Glutamatergic neuron (in vitro differentiated cells): Measurements from ENCODE around the gene SSU72. TPM values are rescaled to one million over a fixed set of nuclear protein-coding genes. Genes with fewer than 3 reads are reported as not detected.

Experiments used
- DNase-seq: peaks from one replicate; pipeline ENCODE4 v3.0.0; 2022
- H3K27ac Mint-ChIP-seq: one replicate; pipeline ENCODE4 v1.8.0; 2020; ENCODE audit warnings: mild to moderate bottlenecking, mixed read lengths, inconsistent platforms; ENCODE audit not compliant: unreplicated experiment
- H3K27me3 Mint-ChIP-seq: one replicate; pipeline ENCODE4 v1.8.0; 2020; ENCODE audit warnings: mild to moderate bottlenecking, moderate library complexity, mixed read lengths, inconsistent platforms; ENCODE audit not compliant: unreplicated experiment
- H3K36me3 Mint-ChIP-seq: one replicate; pipeline ENCODE4 v1.8.0; 2020; ENCODE audit warnings: mild to moderate bottlenecking, mixed read lengths, inconsistent platforms; ENCODE audit not compliant: unreplicated experiment
- H3K4me1 Mint-ChIP-seq: one replicate; pipeline ENCODE4 v1.8.0; 2020; ENCODE audit warnings: mild to moderate bottlenecking, low read depth, mixed read lengths, inconsistent platforms; ENCODE audit not compliant: unreplicated experiment
- H3K4me3 Mint-ChIP-seq: one replicate; pipeline ENCODE4 v1.8.0; 2020; ENCODE audit warnings: mild to moderate bottlenecking, mixed read lengths, inconsistent platforms; ENCODE audit not compliant: unreplicated experiment
- H3K9me3 Mint-ChIP-seq: one replicate; pipeline ENCODE4 v1.8.0; 2020; ENCODE audit warnings: mild to moderate bottlenecking, moderate library complexity, mixed read lengths, inconsistent platforms; ENCODE audit not compliant: unreplicated experiment
- total RNA-seq: library from RNA; stranded (reverse); fragmentation: NEBNext Ultra II Directional; extraction: Animal tissue kit (Norgen Biotek cat#: 25700); gene quantifications from one replicate; pipeline ENCODE4 v1.2.1, GENCODE V29; 2021; ENCODE audit not compliant: unreplicated experiment
- TF ChIP-seq, protein P1 (sequence below): fragments of 200-600 bp; sonication (generic); IDR thresholded peaks from one replicate; pipeline ENCODE4 v1.5.0; 2021; ENCODE audit not compliant: partially characterized antibody, unreplicated experiment

SSU72 gene
- total RNA-seq, 1 donor from 2014 or later: 123 TPM

DNA sequence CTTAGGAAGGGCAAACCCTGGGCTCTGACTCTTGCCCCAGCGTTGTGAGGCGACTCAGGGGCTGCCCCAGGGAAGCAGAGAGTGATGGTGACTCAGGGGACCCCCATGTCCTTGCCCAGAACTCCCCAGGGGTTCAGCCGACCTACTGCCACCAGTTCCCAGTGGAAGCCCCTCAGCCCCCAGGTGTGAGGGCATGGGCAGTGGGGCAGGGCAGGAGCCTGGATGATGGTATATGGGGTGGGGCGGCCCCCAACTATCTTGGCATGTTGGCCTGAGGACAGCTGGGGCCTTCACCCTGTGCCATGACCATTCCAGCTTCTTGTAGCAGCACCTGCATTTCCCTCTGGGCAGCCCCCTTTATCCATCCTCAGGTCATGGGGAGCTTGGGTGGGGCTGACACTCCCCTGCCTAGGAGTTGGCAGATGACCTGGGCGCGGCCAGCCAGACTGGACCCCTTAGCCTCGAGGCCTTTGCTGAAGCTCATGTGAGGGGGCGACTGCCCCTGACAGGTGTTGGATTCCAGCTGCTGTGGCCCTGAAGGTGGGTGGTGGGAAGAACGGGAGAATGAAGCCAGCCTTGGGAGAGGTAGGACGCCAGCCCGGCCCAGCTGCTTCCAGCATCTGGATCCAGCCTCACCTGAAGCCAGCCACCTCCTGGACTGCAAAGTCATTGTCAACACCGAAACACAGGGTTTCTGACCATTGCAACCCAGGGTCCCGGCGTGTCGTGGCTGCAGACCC lies 27.1 kb upstream of the SSU72 start:
- Mint-ChIP-seq H3K27ac (no peak overlapping the region), H3K4me1 (no peaks in the 10 kb centered on the region), H3K4me3 (no peak overlapping the region), H3K27me3 (peaks cover 6% of the 10 kb centered on the region), H3K36me3 (no peaks in the 10 kb centered on the region), H3K9me3 (no peaks in the 10 kb centered on the region)
- TF ChIP-seq, protein P1, sequence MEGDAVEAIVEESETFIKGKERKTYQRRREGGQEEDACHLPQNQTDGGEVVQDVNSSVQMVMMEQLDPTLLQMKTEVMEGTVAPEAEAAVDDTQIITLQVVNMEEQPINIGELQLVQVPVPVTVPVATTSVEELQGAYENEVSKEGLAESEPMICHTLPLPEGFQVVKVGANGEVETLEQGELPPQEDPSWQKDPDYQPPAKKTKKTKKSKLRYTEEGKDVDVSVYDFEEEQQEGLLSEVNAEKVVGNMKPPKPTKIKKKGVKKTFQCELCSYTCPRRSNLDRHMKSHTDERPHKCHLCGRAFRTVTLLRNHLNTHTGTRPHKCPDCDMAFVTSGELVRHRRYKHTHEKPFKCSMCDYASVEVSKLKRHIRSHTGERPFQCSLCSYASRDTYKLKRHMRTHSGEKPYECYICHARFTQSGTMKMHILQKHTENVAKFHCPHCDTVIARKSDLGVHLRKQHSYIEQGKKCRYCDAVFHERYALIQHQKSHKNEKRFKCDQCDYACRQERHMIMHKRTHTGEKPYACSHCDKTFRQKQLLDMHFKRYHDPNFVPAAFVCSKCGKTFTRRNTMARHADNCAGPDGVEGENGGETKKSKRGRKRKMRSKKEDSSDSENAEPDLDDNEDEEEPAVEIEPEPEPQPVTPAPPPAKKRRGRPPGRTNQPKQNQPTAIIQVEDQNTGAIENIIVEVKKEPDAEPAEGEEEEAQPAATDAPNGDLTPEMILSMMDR: no peak
- DNase-seq: no peak

DNA sequence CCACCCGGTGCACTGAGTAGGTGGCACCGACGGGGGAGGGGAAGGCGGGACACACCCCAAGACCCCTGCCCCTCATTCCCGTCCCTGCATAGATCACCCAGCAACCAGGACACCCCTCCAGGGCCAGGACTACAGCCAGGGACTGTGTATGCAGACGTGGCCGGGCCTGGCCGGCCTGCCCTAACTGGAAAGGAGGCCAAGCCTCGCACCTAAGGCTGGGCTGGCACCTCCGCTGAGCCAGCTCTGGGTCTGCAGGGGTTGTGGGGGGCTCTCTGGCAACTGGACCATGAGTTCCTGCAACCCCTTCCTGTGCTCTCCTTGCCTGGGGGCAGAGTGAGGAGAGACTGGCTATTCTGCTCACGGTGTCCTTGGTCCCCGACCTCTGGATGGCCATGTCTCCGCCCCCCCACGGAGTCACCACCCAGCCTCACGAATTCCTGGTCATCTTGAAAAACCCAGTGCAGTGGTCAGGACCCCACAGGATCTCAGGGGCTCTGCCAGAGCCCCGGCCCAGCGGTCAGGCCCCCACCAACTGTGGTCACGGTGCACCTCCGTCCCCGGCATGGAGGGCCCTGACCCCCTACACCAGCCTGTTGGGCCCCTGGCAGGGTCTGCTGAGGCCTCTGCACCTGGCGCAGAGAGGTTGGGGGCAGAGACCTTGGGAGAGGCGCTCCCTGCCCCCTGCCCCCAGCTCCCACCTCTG lies 26.3 kb upstream of the SSU72 start:
- Mint-ChIP-seq H3K36me3 (no peaks in the 10 kb centered on the region), H3K9me3 (no peaks in the 10 kb centered on the region), H3K27me3 (peaks cover 6% of the 10 kb centered on the region), H3K4me1 (no peaks in the 10 kb centered on the region), H3K4me3 (peak overlapping the region; percentile 61), H3K27ac (no peak overlapping the region)
- no peak for DNase-seq
- TF ChIP-seq, protein P1: no peak

DNA sequence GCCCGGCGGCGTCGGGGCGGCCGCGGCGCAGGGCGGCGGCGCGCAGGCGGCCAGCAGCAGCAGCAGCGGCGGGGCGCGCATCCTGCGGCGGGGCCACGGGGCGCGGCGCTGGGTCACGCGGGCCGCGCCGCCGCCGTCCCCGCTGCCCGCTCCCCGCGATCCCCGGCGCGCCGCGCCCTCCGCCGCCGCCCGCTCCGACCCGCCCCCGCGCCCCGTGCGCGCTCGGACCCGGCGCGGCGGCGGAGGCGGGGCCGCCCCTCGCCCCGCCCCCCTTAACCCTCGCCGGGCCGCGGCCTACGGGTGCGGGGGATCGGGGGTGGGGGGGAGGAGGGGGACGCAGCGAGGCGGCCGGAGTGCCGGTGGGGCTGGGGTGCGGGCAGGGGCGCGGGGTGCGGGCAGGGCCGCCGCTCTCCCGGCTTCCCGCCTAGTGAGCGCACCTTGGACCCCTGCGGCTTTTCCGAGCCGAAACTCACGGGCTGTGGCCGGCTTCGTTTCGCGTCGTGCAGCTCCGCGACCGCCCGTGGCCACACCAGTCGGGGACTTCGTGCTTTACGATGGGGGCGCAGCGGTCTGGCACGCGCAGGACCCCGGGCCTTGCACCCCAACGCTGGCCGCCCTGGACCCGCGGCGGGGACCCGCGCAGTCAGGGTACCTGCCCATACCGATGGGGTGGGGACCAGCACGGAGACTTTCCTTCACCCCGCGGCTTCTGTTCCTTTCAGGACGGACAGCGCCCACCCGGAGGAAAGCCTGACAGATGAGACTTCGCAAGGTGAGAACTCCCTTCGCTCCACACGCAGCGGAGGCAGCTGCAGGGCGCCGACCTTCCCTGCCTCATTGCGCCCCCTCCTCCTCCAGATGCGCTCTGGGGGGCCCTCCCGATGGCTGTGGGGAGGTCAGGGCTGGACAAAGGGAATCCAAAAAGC lies 25.5 kb upstream of the SSU72 start, which contains the start of gene FNDC10:
TSS of gene FNDC10 (minus strand) at position 201 of the 926 bp plus-strand sequence. CDS start at position 81, 120 bp downstream.
- H3K27ac Mint-ChIP-seq: no peak within 1 kb of the TSS
- peaks cover 6% of the 10 kb centered on the region for H3K27me3 Mint-ChIP-seq
- H3K9me3 Mint-ChIP-seq: no peaks in the 10 kb centered on the region
- DNase-seq: no peak
- no peaks in the 10 kb centered on the region for H3K36me3 Mint-ChIP-seq
- TF ChIP-seq, protein P1: no peak
- H3K4me3 Mint-ChIP-seq: peak within 1 kb of the TSS; percentile 80
- H3K4me1 Mint-ChIP-seq: no peaks in the 10 kb centered on the region

DNA sequence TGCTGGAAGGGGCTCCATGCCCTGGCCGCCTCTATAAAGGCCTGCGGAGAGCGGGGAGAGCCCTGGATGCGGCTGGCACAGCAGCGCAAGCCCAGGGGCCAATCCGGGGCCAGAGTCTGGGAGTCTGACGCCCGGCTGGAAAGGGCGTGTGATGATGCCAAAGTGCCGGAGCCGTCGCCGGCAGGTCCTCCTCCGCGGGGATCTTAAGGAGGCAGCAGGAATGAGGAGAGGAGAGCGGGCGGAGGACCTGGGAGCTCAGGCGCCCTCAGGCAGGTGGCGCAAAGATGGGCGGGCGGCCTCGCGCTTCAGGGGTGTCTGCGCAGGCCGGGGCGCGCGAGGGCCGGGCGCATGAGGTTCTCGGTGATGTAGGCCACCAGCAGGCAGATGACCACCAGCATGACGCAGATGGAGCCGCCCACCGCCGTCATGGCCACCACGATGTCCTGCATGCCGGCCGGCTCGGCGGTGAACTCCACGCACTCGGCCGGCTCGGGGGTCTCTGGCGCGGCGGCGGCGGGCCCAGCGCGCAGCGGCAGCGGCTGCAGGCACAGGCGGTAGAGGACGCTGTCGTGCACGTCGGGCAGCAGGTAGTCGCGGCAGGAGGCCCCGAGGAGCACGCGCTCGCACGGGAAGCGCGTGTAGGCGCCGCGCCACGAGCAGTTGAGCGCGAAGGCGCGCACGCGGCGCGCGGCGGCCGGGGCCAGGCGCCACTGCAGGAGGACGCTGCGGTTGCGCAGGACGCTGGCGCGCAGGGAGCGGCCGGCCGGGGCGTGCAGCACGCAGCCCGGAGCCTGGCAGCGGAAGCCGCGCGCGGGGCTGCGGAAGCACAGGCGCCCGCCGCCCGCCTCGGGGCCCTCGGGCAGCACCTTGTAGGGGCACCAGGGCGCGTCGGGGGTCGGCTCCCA lies 24.6 kb upstream of the SSU72 start:
- peak overlapping the region; percentile 33 for H3K27ac Mint-ChIP-seq
- DNase-seq: peak; percentile 67
- peak overlapping the region; percentile 80 for H3K4me3 Mint-ChIP-seq
- H3K4me1 Mint-ChIP-seq: no peaks in the 10 kb centered on the region
- no peaks in the 10 kb centered on the region for H3K9me3 Mint-ChIP-seq
- TF ChIP-seq, protein P1: peak; percentile 22
- H3K27me3 Mint-ChIP-seq: peaks cover 6% of the 10 kb centered on the region
- no peaks in the 10 kb centered on the region for H3K36me3 Mint-ChIP-seq
